IMR-90 (cell line): ENCODE results near the gene RNF225. TPM values are rescaled to one million over a fixed set of nuclear protein-coding genes. Genes with fewer than 3 reads are reported as not detected.
A peak's percentile ranks its signal among the peaks of the same experiment; 100 is the strongest.

Source experiments
- ATAC-seq: fragments of 200-7000 bp; cut with Tn5 transposase; 2 replicates; pipeline ENCODE4 v1.9.1; 2020; ENCODE audit warnings: low read depth, mild to moderate bottlenecking, moderate library complexity
- BruUV-seq: library from RNA; stranded (reverse); fragments of 400-500 nt; replicated peaks from 2 replicates; lab custom pipeline; 2021; lab: Mats Ljungman, UMichigan
- CTCF ChIA-PET: fragments of 300-600 bp; formaldehyde crosslinking; extraction: SDS; loops from one replicate; lab custom pipeline; 2021; ENCODE audit warnings: antibody characterized with exemption; lab: Yijun Ruan, JAX
- POLR2A ChIA-PET: fragments of 300-600 bp; sonication (Branson Sonifier 250); formaldehyde crosslinking; loops from one replicate; lab custom pipeline; 2022; ENCODE audit warnings: antibody characterized with exemption; ENCODE audit not compliant: unreplicated experiment; lab: Charles Lee
- DNase-seq: peaks from one replicate; pipeline ENCODE4 v3.0.0; 2013
- H2AFZ ChIP-seq: replicated peaks from 2 replicates; pipeline ENCODE3; 2013; ENCODE audit warnings: low read length, mild to moderate bottlenecking; ENCODE audit not compliant: poor library complexity
- H2AK5ac ChIP-seq: 2 replicates; pipeline ENCODE4 v1.6.1; 2013; ENCODE audit warnings: low read depth, low read length, inconsistent platforms
- H2AK9ac ChIP-seq: replicated peaks from 2 replicates; pipeline ENCODE3; 2013; ENCODE audit warnings: mild to moderate bottlenecking, low read depth, low read length, moderate library complexity; ENCODE audit not compliant: poor library complexity
- H2BK120ac ChIP-seq: 2 replicates; pipeline ENCODE4 v1.6.1; 2013; ENCODE audit warnings: low read depth, low read length, inconsistent platforms
- H2BK15ac ChIP-seq: 3 replicates; pipeline ENCODE4 v1.6.1; 2013; ENCODE audit warnings: low read depth, low read length, inconsistent platforms
- H2BK20ac ChIP-seq: 2 replicates; pipeline ENCODE4 v1.6.1; 2013; ENCODE audit warnings: low read depth, mild to moderate bottlenecking, inconsistent platforms, low read length, moderate library complexity
- H2BK5ac ChIP-seq: 2 replicates; pipeline ENCODE4 v1.6.1; 2013; ENCODE audit warnings: mild to moderate bottlenecking, low read depth, low read length, inconsistent platforms; ENCODE audit not compliant: poor library complexity, severe bottlenecking
- H3K14ac ChIP-seq: replicated peaks from 2 replicates; pipeline ENCODE4 v1.6.1; 2013; ENCODE audit warnings: low read depth, low read length, inconsistent platforms
- H3K18ac ChIP-seq: 2 replicates; pipeline ENCODE4 v1.6.1; 2013; ENCODE audit warnings: low read depth, low read length, control low read depth
- H3K23ac ChIP-seq: 2 replicates; pipeline ENCODE4 v1.6.1; 2013; ENCODE audit warnings: low read depth, low read length, inconsistent platforms
- H3K27ac ChIP-seq: 2 replicates; pipeline ENCODE4 v1.5.1; 2013; ENCODE audit warnings: mild to moderate bottlenecking, control low read depth, low read length; ENCODE audit not compliant: insufficient read depth
- H3K27me3 ChIP-seq: 2 replicates; pipeline ENCODE4 v1.6.1; 2013; ENCODE audit warnings: low read length; ENCODE audit not compliant: control insufficient read depth, insufficient read depth
- H3K36me3 ChIP-seq: 2 replicates; pipeline ENCODE4 v1.6.1; 2013; ENCODE audit warnings: low read length, mixed read lengths; ENCODE audit not compliant: control insufficient read depth, insufficient read depth
- H3K4ac ChIP-seq: 2 replicates; pipeline ENCODE4 v1.6.1; 2013; ENCODE audit warnings: low read depth, low read length, inconsistent platforms
- H3K4me1 ChIP-seq: 2 replicates; pipeline ENCODE4 v1.6.1; 2013; ENCODE audit warnings: low read length, mixed read lengths; ENCODE audit not compliant: control insufficient read depth, insufficient read depth
- H3K4me2 ChIP-seq: 2 replicates; pipeline ENCODE4 v1.6.1; 2013; ENCODE audit warnings: low read depth, mild to moderate bottlenecking, control low read depth, low read length, moderate library complexity
- H3K4me3 ChIP-seq: 2 replicates; pipeline ENCODE4 v1.5.1; 2013; ENCODE audit warnings: low read depth, mild to moderate bottlenecking, control low read depth, low read length, moderate library complexity; ENCODE audit not compliant: insufficient read depth
- H3K56ac ChIP-seq: 2 replicates; pipeline ENCODE4 v1.6.1; 2013; ENCODE audit warnings: low read length, inconsistent platforms; ENCODE audit not compliant: insufficient read depth; ENCODE audit errors: extremely low read depth
- H3K79me1 ChIP-seq, 2 experiments: 2 replicates each; pipeline ENCODE4 v1.6.1; 2013; ENCODE audit warnings: low read length in 2 of 2, inconsistent platforms in 1 of 2, low read depth in 1 of 2
- H3K9ac ChIP-seq: 2 replicates; pipeline ENCODE4 v1.6.1; 2013; ENCODE audit warnings: low read depth, low read length, control low read depth
- H3K9me1 ChIP-seq: 2 replicates; pipeline ENCODE4 v1.6.1; 2013; ENCODE audit warnings: low read length, inconsistent platforms; ENCODE audit not compliant: insufficient read depth
- H3K9me3 ChIP-seq: 2 replicates; pipeline ENCODE4 v1.6.1; 2013; ENCODE audit warnings: low read length; ENCODE audit not compliant: control insufficient read depth, insufficient read depth
- H4K20me1 ChIP-seq: 2 replicates; pipeline ENCODE4 v1.6.1; 2013; ENCODE audit warnings: low read length, inconsistent platforms; ENCODE audit not compliant: insufficient read depth
- H4K5ac ChIP-seq: 2 replicates; pipeline ENCODE4 v1.6.1; 2013; ENCODE audit warnings: mild to moderate bottlenecking, low read depth, low read length, control low read depth
- H4K8ac ChIP-seq, 2 experiments: 2 replicates each; pipeline ENCODE4 v1.6.1; 2013; ENCODE audit warnings: low read depth in 2 of 2, low read length in 2 of 2, control low read depth in 1 of 2, inconsistent platforms in 1 of 2
- H4K91ac ChIP-seq: 2 replicates; pipeline ENCODE4 v1.6.1; 2013; ENCODE audit warnings: low read depth, low read length, inconsistent platforms; ENCODE audit not compliant: insufficient read depth
- BHLHE40 ChIP-seq: fragments of 150-350 bp; IDR thresholded peaks from 2 replicates; pipeline ENCODE4 v1.6.1; 2016; ENCODE audit warnings: mild to moderate bottlenecking, low read depth, low read length
- CEBPB ChIP-seq: IDR thresholded peaks from 2 replicates; pipeline ENCODE4 v1.6.1; 2012; ENCODE audit warnings: low read depth, low read length, improper control_type of control experiment
- CHD1 ChIP-seq: IDR thresholded peaks from 2 replicates; pipeline ENCODE4 v1.6.1; 2012; ENCODE audit warnings: low read depth, low read length, improper control_type of control experiment
- CTCF ChIP-seq: conservative IDR thresholded peaks from 2 replicates; pipeline ENCODE4 v1.5.1; 2012; ENCODE audit warnings: mild to moderate bottlenecking, low read depth, low read length, improper control_type of control experiment
- ELK1 ChIP-seq: fragments of 150-350 bp; IDR thresholded peaks from 2 replicates; pipeline ENCODE4 v1.6.1; 2016; ENCODE audit warnings: low read depth, mild to moderate bottlenecking, low read length, moderate library complexity, borderline replicate concordance
- FOS ChIP-seq: fragments of 150-350 bp; IDR thresholded peaks from 2 replicates; pipeline ENCODE4 v1.6.1; 2016; ENCODE audit warnings: low read depth, low read length
- MAFK ChIP-seq: IDR thresholded peaks from 2 replicates; pipeline ENCODE4 v1.6.1; 2012; ENCODE audit warnings: low read depth, low read length, improper control_type of control experiment
- MAZ ChIP-seq: IDR thresholded peaks from 2 replicates; pipeline ENCODE4 v1.6.1; 2012; ENCODE audit warnings: low read depth, mild to moderate bottlenecking, low read length, improper control_type of control experiment, moderate library complexity, borderline replicate concordance
- MXI1 ChIP-seq: IDR thresholded peaks from 2 replicates; pipeline ENCODE4 v1.6.1; 2012; ENCODE audit warnings: low read depth, mild to moderate bottlenecking, low read length, moderate library complexity, borderline replicate concordance
- NFE2L2 ChIP-seq: fragments of 150-350 bp; IDR thresholded peaks from 2 replicates; pipeline ENCODE4 v1.6.1; 2016; ENCODE audit warnings: low read depth, mild to moderate bottlenecking, low read length
- POLR2A ChIP-seq: IDR thresholded peaks from 2 replicates; pipeline ENCODE4 v1.6.1; 2012; ENCODE audit warnings: mild to moderate bottlenecking, low read depth, low read length
- RAD21 ChIP-seq: IDR thresholded peaks from 2 replicates; pipeline ENCODE4 v1.6.1; 2012; ENCODE audit warnings: low read length, improper control_type of control experiment
- RCOR1 ChIP-seq: IDR thresholded peaks from 2 replicates; pipeline ENCODE4 v1.6.1; 2012; ENCODE audit warnings: mild to moderate bottlenecking, low read length, improper control_type of control experiment; ENCODE audit not compliant: insufficient replicate concordance
- RFX5 ChIP-seq: IDR thresholded peaks from 2 replicates; pipeline ENCODE4 v1.8.0; 2012; ENCODE audit warnings: low read depth, mild to moderate bottlenecking, low read length, moderate library complexity
- SMC3 ChIP-seq: fragments of 150-350 bp; IDR thresholded peaks from 2 replicates; pipeline ENCODE4 v1.6.1; 2016; ENCODE audit warnings: low read depth, mild to moderate bottlenecking, antibody characterized with exemption, low read length, moderate library complexity
- USF2 ChIP-seq: fragments of 150-350 bp; IDR thresholded peaks from 2 replicates; pipeline ENCODE4 v1.6.1; 2017; ENCODE audit warnings: mild to moderate bottlenecking, antibody characterized with exemption, low read length, low read depth
- WGBS, 2 experiments: methylation state at CpG; one replicate each; pipeline versions ENCODE4 v1.1.5 to v1.1.7; 2013; ENCODE audit warnings: missing lambda C conversion rate in 2 of 2; ENCODE audit not compliant: insufficient read length in 1 of 2; ENCODE audit errors: extremely low coverage in 2 of 2; 5-methylcytosine and 5-hydroxymethylcytosine counted together
- dilution Hi-C: fragments of 300-500 bp; cut with HindIII; formaldehyde crosslinking; loops from one replicate; pipeline ENCODE4 v1.14.3; 2018; ENCODE audit warnings: low sequenced_read_pairs; ENCODE audit not compliant: unreplicated experiment
- in situ Hi-C: fragments of 300-500 bp; cut with MboI; formaldehyde crosslinking; loops from 3 replicates; pipeline ENCODE4 v1.14.3; 2019; ENCODE audit warnings: low sequenced_read_pairs, inconsistent platforms, mixed read lengths
- intact Hi-C: fragments of 100-400 bp; cut with micrococcal nuclease; formaldehyde crosslinking; loops from 2 replicates; pipeline ENCODE4 v1.10.0; 2022
- polyA plus RNA-seq, 3 experiments: library from polyadenylated mRNA; depleted of rRNA; stranded (reverse); fragments of >200 nt; gene quantifications; 2 replicates each; pipeline ENCODE4 v1.2.3, GENCODE V29; 2012; ENCODE audit warnings: low replicate concordance in 1 of 3
- total RNA-seq: library from RNA; depleted of rRNA; stranded (reverse); fragments of >200 nt; gene quantifications from 2 replicates; pipeline ENCODE4 v1.2.3, GENCODE V29; 2012

RNF225 gene
- total and polyA plus RNA-seq, 2 of the 4 experiments (the other 2 are of a cell fraction): 0.10 TPM; not detected in 1

- Histone ChIP-seq H4K20me1 (peaks cover 2% of the 10 kb centered on the region), H3K79me1 (peaks cover 12 to 51% of the 10 kb centered on the region in 2 experiments), H2BK120ac (no peak overlapping the region), H4K5ac (no peak overlapping the region), H3K9me3 (no peaks in the 10 kb centered on the region), H3K56ac (no peak overlapping the region), H2BK20ac (no peak overlapping the region), H3K4me3 (no peak overlapping the region), H3K27ac (no peak overlapping the region), H2BK15ac (no peak overlapping the region), H3K18ac (no peak overlapping the region), H3K4me2 (no peak overlapping the region), H4K91ac (no peak overlapping the region), H3K9me1 (peaks cover 8% of the 10 kb centered on the region; the same call in 1 of the 2 replicates), H2AK5ac (no peak overlapping the region), H2AFZ (no peak overlapping the region), H4K8ac (no peak overlapping the region), H3K14ac (no peak overlapping the region), H3K4me1 (peaks cover 6% of the 10 kb centered on the region; the same call in 1 of the 2 replicates), H3K23ac (0 out of 2 replicates have a peak overlapping the region, but pooled peaks have one; percentile 73), H3K27me3 (no peaks in the 10 kb centered on the region), H2BK5ac (no peak overlapping the region), H3K9ac (no peak overlapping the region), H2AK9ac (no peak overlapping the region), H3K36me3 (peaks cover 11% of the 10 kb centered on the region; the same call in 1 of the 2 replicates), H3K4ac (no peak overlapping the region)
- dilution Hi-C loops: no loop called here
- in situ Hi-C loops: no loop called here
- WGBS, 2 experiments: 62% methylated on average over 5 of the region's 8 CpGs; no CpG with 5 or more reads in 1 of the 2 experiments
- ChIA-PET CTCF (no interaction called here), POLR2A (interaction anchor here (0.7 kb wide), 1 partner anchor 13 kb away, joined by 3 read pairs; the partner anchor contains the start of gene ZNF497)
- no TSS peak for BruUV-seq
- intact Hi-C loops: no loop called here
- no peak for DNase-seq
- no peak for ATAC-seq
- TF ChIP-seq MAZ (no peak), FOS (no peak), RFX5 (no peak), CTCF (no peak), USF2 (no peak), CEBPB (no peak), POLR2A (no peak), CHD1 (no peak), MXI1 (no peak), BHLHE40 (no peak), SMC3 (no peak), RCOR1 (no peak), NFE2L2 (no peak), ELK1 (no peak), RAD21 (no peak), MAFK (no peak)
Observed at GRCh38 chr19:58349590-58349989, 45.9 kb upstream of the RNF225 start.
